BJ (cell line): ENCODE results near the gene TANC1. TPM values are rescaled to one million over a fixed set of nuclear protein-coding genes. Genes with fewer than 3 reads are reported as not detected.

Experiments
- CTCF ChIA-PET: fragments of 350-600 bp; formaldehyde crosslinking; extraction: SDS; loops from one replicate; lab custom pipeline; 2021; ENCODE audit warnings: antibody characterized with exemption, inconsistent platforms; lab: Yijun Ruan, JAX
- POLR2A ChIA-PET: fragments of 300-600 bp; sonication (Branson Sonifier 250); formaldehyde crosslinking; extraction: SDS; loops from one replicate; lab custom pipeline; 2021; ENCODE audit warnings: antibody characterized with exemption; lab: Charles Lee
- DNase-seq: peaks from one replicate; pipeline ENCODE4 v3.0.0-alpha.2; 2011; ENCODE audit warnings: low read depth
- H3K27me3 ChIP-seq: 2 replicates; pipeline ENCODE4 v1.6.0; 2011; ENCODE audit warnings: low read length; ENCODE audit not compliant: control insufficient read depth, insufficient read depth
- H3K36me3 ChIP-seq: 2 replicates; pipeline ENCODE4 v1.5.1; 2011; ENCODE audit warnings: low read length; ENCODE audit not compliant: control insufficient read depth, insufficient read depth
- H3K4me3 ChIP-seq: 2 replicates; pipeline ENCODE4 v1.5.1; 2011; ENCODE audit warnings: low read depth, mild to moderate bottlenecking, control low read depth, low read length
- polyA plus RNA-seq: library from polyadenylated mRNA; depleted of rRNA; stranded (reverse); fragments of >200 nt; gene quantifications from 2 replicates; pipeline ENCODE4 v1.2.3, GENCODE V29; 2011
- TF ChIP-seq, protein P1 (sequence below): IDR thresholded peaks from 2 replicates; pipeline ENCODE4 v1.5.1; 2011; ENCODE audit warnings: low read depth, mild to moderate bottlenecking, control low read depth, inconsistent platforms, low read length, moderate library complexity; ENCODE audit not compliant: insufficient read depth

The TANC1 gene
- polyA plus RNA-seq, 1 experiment = 22.0 TPM

DNA sequence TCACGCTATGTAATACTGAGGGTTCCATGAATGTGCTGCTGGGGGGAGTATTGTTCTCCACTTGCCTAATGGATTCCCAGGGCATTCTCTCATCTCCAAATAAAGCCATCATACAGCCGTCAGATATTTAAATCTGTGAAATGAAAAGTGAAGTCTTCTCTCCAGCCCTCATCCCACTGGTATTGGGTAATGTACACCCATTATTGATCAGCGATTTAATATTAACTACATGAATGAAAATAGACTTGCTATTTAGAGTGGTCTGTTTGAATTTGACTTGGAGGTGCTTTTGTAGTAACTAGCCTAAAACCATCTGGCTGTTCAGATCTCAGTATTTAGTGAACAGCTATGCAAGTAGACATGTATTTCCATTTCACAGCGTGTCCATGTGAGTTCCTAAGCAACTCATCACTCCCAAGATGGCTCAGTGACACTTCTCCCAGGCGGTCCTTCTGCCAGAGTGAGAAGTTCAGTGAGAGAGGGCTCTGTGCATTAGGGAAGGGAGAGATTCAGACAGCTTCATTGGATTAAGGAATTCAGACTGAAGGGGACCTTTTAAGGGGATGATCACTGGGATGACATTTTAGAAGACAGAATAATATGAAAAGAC, 177.4 kb downstream of the TANC1 start:
- CTCF ChIA-PET = no interaction called here
- Histone ChIP-seq H3K4me3 (no peak overlapping the region), H3K36me3 (peaks cover under 1% of the 10 kb centered on the region; the same call in 1 of the 2 replicates), H3K27me3 (no peaks in the 10 kb centered on the region)
- TF ChIP-seq, protein P1, sequence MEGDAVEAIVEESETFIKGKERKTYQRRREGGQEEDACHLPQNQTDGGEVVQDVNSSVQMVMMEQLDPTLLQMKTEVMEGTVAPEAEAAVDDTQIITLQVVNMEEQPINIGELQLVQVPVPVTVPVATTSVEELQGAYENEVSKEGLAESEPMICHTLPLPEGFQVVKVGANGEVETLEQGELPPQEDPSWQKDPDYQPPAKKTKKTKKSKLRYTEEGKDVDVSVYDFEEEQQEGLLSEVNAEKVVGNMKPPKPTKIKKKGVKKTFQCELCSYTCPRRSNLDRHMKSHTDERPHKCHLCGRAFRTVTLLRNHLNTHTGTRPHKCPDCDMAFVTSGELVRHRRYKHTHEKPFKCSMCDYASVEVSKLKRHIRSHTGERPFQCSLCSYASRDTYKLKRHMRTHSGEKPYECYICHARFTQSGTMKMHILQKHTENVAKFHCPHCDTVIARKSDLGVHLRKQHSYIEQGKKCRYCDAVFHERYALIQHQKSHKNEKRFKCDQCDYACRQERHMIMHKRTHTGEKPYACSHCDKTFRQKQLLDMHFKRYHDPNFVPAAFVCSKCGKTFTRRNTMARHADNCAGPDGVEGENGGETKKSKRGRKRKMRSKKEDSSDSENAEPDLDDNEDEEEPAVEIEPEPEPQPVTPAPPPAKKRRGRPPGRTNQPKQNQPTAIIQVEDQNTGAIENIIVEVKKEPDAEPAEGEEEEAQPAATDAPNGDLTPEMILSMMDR = no peak
- no peak for DNase-seq
- POLR2A ChIA-PET = no interaction called here

GRCh38 chr2:159146996-159147666, 178.7 kb downstream of the TANC1 start:
- TF ChIP-seq, protein P1 = no peak
- Histone ChIP-seq H3K36me3 (peaks cover 1% of the 10 kb centered on the region; the same call in 1 of the 2 replicates), H3K27me3 (no peaks in the 10 kb centered on the region), H3K4me3 (no peak overlapping the region)
- POLR2A ChIA-PET = no interaction called here
- DNase-seq = no peak
- CTCF ChIA-PET = interaction anchor here (1.3 to 1.6 kb wide), 2 partner anchors 12 to 14 kb away, joined by 3 read pairs; no protein-coding TSS in a partner anchor

DNA sequence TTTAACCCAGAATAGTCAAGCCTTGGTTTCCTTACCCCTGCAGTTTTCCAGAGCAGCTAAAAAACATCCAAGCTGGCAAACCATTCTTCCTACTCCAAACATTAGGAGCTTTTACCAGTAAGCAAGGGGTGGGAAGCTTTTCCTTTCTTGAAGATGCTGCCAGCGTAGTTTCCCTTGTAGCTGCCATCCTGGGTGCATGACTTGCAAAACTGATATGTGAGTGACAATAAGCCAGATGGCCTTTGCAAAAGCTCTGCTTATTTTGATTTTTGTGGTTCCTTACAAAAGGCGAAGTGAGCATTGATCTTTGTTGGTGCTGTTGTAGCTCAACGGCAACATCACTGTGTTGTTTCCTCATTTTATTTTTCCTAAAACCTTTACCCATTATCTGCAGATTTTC, 179.2 kb downstream of the TANC1 start:
- no peak for DNase-seq
- ChIA-PET POLR2A (no interaction called here), CTCF (interaction anchor here (1.3 to 1.6 kb wide), 2 partner anchors 12 to 15 kb away, joined by 3 read pairs; no protein-coding TSS in a partner anchor)

DNA sequence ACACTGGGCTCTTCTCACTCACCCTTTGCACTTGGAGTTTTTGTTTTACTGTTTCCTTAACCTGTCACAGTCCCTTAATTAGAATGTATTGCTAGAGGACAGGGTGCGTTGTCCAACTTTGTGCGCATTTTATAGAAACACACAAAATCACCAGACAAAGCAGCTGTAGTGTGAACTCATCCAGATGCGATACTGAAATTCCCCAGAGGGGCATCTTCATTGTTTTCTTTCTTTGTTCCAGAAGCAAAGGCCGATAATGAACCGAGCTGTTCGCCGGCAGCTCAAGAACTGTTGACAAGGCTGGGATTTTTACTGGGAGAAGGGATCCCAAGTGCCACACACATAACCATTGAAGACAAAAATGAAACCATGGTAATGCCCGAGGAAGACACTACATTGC, 180.5 kb downstream of the TANC1 start:
- H3K4me3 ChIP-seq = no peak overlapping the region
- CTCF ChIA-PET = interaction anchor here (1.6 kb wide), 1 partner anchor 16 kb away, joined by 3 read pairs; no protein-coding TSS in a partner anchor
- DNase-seq = no peak
- peaks cover 4% of the 10 kb centered on the region; the same call in 1 of the 2 replicates for H3K36me3 ChIP-seq
- POLR2A ChIA-PET = no interaction called here
- H3K27me3 ChIP-seq = no peaks in the 10 kb centered on the region
- TF ChIP-seq, protein P1 = no peak

More for the DNA sequence above, 179.2 kb downstream of the TANC1 start:
- Histone ChIP-seq H3K36me3 (peaks cover 1% of the 10 kb centered on the region; the same call in 1 of the 2 replicates), H3K4me3 (no peak overlapping the region), H3K27me3 (no peaks in the 10 kb centered on the region)
- TF ChIP-seq, protein P1 = no peak

DNA sequence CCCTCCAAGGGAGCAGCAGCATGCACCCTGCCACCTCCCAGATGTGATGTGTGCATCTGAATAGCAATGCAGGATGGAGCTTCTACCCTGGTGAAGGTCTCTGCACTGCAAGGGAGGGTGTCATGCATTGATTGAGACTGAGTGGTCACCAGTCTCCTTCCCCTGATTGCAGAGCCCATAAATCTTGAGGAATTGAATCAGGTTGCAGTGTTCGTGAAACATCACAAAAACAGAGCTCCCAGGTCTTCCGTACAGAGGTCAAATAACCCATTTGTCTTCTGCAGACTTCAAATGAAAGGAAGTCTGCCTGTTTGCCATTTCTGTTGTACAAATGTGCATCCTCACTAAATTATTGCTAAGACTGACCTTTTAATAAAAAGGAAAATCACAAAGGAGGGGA, 181.3 kb downstream of the TANC1 start:
- CTCF ChIA-PET = interaction anchor here (0.6 to 1.2 kb wide), 2 partner anchors 184 to 248 kb away, joined by 3 read pairs; no protein-coding TSS in a partner anchor
- POLR2A ChIA-PET = no interaction called here
- no peaks in the 10 kb centered on the region for H3K27me3 ChIP-seq
- no peak for DNase-seq
- peaks cover 4% of the 10 kb centered on the region; the same call in 1 of the 2 replicates for H3K36me3 ChIP-seq
- TF ChIP-seq, protein P1 = no peak
- H3K4me3 ChIP-seq = no peak overlapping the region
